Measurements from ENCODE around the gene SP110. TPM values are rescaled to one million over a fixed set of nuclear protein-coding genes. Genes with fewer than 3 reads are reported as not detected.

Gene SP110
- total and polyA plus RNA-seq, 9 donors: 10.0 to 17.5 (median 11.8) TPM

Other genes with a start within 250 kb of the SP110 start
- gene SLC16A14, start 151.1 kb downstream of the SP110 start, total RNA-seq: 4.2 TPM
- gene SLC16A14, start 151.1 kb downstream of the SP110 start, polyA plus RNA-seq (ENCODE audit: insufficient read depth in 1 of 8, insufficient read length in 8 of 8, low replicate concordance in 1 of 8): 1 to 10 TPM; 2.2 to 5.0 (median 2.8) TPM
- 0.22 TPM for gene SP140, start 5.8 kb upstream of the SP110 start, total RNA-seq
- gene SP140, start 5.8 kb upstream of the SP110 start, polyA plus RNA-seq (ENCODE audit: insufficient read depth in 1 of 8, insufficient read length in 8 of 8, low replicate concordance in 1 of 8): 1 to 10 TPM in 2 of 8 donors, under 1 TPM in 6; 0.29 to 1.5 (median 0.67) TPM
- 3.2 TPM for gene SP140L, start 107.2 kb upstream of the SP110 start, total RNA-seq
- gene SP140L, start 107.2 kb upstream of the SP110 start, polyA plus RNA-seq (ENCODE audit: insufficient read depth in 1 of 8, insufficient read length in 8 of 8, low replicate concordance in 1 of 8): 1 to 10 TPM; 3.5 to 7.0 (median 4.5) TPM
- gene SP100, start 196.2 kb upstream of the SP110 start, total RNA-seq: 23.6 TPM
- 10 to 100 TPM; 13.9 to 23.2 (median 17.6) TPM for gene SP100, start 196.2 kb upstream of the SP110 start, polyA plus RNA-seq (ENCODE audit: insufficient read depth in 1 of 8, insufficient read length in 8 of 8, low replicate concordance in 1 of 8)

Measured in muscle of leg (tissue), 9 donors.